ENCODE measurements around the gene ZNF341. TPM values are rescaled to one million over a fixed set of nuclear protein-coding genes. Genes with fewer than 3 reads are reported as not detected.
A peak's percentile ranks its signal among the peaks of the same experiment; 100 is the strongest.

The ZNF341 gene
- total RNA-seq, 4 donors from 2014 or later, result 2.5 to 13.5 (median 3.6) TPM

DNA sequence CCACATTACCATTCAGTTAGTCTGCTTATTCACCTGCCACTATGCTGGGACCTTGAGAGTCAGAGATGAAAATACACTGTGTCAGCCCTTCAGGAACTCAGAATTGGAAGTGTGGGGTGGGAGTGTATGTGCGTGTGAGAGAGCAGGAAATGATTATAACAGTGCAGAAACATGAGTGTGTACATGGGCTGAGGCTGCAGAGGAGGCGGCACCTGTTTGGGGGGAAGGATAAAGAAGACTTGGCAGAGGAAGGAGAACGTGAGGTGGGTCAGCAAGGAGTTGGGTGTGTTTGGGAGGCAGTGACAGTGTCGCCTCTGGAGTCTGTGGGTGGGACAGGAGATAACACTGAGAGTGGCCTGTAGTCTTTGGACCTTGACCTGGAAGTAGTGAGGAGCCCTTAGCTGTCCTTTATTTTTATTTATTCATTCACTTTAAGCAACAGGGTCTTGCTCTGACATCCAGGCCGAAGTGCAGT, 82.5 kb downstream of the ZNF341 start:
- peak overlapping the region in 2 of 4 donors; percentile 91 to 99 for H3K4me3 ChIP-seq
- peaks cover 0 to 55% (median 11%) of the 10 kb centered on the region in 4 donors for H3K4me1 ChIP-seq
- H3K9me3 ChIP-seq, result no peaks in the 10 kb centered on the region
- H3K27me3 ChIP-seq, result no peaks in the 10 kb centered on the region
- peak; percentile 33 to 57 for TF ChIP-seq POLR2A (IDR thresholded peaks at IDR 0.05)
- TF ChIP-seq, protein P1, sequence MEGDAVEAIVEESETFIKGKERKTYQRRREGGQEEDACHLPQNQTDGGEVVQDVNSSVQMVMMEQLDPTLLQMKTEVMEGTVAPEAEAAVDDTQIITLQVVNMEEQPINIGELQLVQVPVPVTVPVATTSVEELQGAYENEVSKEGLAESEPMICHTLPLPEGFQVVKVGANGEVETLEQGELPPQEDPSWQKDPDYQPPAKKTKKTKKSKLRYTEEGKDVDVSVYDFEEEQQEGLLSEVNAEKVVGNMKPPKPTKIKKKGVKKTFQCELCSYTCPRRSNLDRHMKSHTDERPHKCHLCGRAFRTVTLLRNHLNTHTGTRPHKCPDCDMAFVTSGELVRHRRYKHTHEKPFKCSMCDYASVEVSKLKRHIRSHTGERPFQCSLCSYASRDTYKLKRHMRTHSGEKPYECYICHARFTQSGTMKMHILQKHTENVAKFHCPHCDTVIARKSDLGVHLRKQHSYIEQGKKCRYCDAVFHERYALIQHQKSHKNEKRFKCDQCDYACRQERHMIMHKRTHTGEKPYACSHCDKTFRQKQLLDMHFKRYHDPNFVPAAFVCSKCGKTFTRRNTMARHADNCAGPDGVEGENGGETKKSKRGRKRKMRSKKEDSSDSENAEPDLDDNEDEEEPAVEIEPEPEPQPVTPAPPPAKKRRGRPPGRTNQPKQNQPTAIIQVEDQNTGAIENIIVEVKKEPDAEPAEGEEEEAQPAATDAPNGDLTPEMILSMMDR (IDR thresholded peaks at IDR 0.05), result no peak
- DNase-seq, result peak in 2 of 3 donors; percentile 73 to 79
- H3K36me3 ChIP-seq, result peaks cover 0 to 7% (median 0%) of the 10 kb centered on the region in 3 donors
- peak overlapping the region in 2 of 4 donors; percentile 98 to 99 for H3K27ac ChIP-seq

DNA sequence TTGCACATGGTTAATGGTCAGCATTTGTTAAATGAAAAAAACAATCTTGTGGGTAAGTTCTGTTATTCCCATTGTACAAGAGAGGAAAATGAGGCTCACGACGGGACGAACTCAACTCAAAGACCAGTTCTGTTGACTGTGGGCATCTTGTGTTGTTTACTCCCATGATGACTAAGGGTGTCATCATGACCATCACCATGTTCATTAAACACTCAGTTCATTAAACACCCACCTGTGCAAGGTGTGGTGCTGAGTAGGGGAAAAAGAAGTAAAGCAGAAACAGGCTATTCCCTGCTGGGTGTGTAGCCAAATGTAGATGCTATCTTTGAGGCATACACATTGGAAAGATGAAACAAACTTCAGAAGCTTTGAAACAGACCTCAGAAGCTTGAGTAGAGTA, 83.9 kb downstream of the ZNF341 start:
- no peak for TF ChIP-seq POLR2A (IDR thresholded peaks at IDR 0.05)
- TF ChIP-seq, protein P1 (IDR thresholded peaks at IDR 0.05), result no peak
- Histone ChIP-seq H3K4me1 (peaks cover 0 to 69% (median 11%) of the 10 kb centered on the region in 4 donors), H3K36me3 (peaks cover 0 to 7% (median 0%) of the 10 kb centered on the region in 3 donors)

DNA sequence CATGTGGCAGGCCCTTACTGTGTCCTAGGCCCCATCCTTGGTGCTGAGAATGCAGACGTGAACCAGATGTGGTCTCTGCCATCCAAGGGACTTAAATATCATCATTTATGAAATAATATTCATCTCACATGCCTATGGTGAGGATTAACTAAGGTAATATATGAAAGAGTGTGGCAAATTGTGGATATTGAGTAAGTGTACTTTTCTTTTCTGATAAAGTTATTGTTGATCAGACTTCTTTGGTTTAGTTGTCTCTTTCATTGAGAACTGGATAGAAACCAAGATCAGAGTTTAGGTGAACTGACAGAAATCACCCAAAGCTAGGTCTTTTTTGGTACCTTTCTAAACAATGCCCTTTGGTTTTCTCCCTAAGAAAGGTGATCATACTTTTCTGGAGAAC, 84.4 kb downstream of the ZNF341 start:
- peaks cover 0 to 73% (median 11%) of the 10 kb centered on the region in 4 donors for H3K4me1 ChIP-seq

More for the DNA sequence above, 83.9 kb downstream of the ZNF341 start:
- Histone ChIP-seq H3K27ac (no peak overlapping the region), H3K4me3 (no peak overlapping the region), H3K9me3 (no peaks in the 10 kb centered on the region), H3K27me3 (no peaks in the 10 kb centered on the region)
- DNase-seq, result no peak

DNA sequence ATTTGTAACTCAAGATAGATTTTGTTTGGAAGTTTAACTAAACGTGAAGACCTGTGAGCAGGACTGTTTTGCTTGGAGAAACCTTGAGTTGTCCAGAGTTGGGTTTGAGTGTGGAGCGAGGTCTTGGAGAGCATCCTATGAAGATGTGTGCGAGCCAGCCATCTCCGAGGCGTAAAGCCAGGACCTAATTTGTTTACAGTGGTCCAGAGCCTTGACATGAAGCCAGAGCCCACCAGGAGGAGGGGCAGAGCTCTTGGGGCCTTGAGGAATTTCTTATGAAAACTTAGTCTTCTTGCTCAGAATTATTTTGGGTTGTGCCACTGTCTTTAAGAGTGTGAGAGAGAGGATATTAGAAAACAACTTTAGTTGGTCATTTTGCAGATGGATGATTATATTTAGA, 85.6 kb downstream of the ZNF341 start:
- no peak for DNase-seq

More for the DNA sequence above, 84.4 kb downstream of the ZNF341 start:
- H3K4me3 ChIP-seq, result no peak overlapping the region
- no peak for DNase-seq
- no peak overlapping the region for H3K27ac ChIP-seq
- H3K36me3 ChIP-seq, result peaks cover 0 to 7% (median 0%) of the 10 kb centered on the region in 3 donors
- H3K27me3 ChIP-seq, result no peaks in the 10 kb centered on the region
- H3K9me3 ChIP-seq, result no peaks in the 10 kb centered on the region
- TF ChIP-seq, protein P1 (IDR thresholded peaks at IDR 0.05), result no peak
- TF ChIP-seq POLR2A (IDR thresholded peaks at IDR 0.05), result no peak

DNA sequence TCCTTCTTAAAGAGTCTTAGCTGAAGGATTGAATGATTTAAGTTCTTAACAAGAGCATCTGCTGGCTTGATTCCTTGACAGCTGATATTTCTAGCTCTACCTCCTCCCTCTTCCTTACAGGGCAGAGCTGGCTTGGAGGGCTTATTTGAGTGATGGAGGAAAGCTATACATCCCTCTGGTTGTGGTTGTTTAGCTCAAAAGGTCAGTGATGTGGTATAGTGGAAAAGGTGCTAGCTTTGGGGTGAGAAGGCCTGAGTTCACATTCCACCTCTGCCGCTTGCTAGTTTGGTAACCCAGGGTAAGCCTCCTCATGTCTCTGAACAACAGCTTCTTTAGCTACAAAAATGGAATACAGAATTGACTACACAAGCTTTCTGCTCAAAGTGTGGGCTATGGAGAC, 87.7 kb downstream of the ZNF341 start:
- peaks cover 0 to 73% (median 2%) of the 10 kb centered on the region in 4 donors for H3K4me1 ChIP-seq
- H3K4me3 ChIP-seq, result no peak overlapping the region
- DNase-seq, result no peak
- no peaks in the 10 kb centered on the region for H3K9me3 ChIP-seq
- H3K36me3 ChIP-seq, result peaks cover 0 to 7% (median 0%) of the 10 kb centered on the region in 3 donors
- H3K27me3 ChIP-seq, result no peaks in the 10 kb centered on the region
- TF ChIP-seq, protein P1 (IDR thresholded peaks at IDR 0.05), result no peak
- TF ChIP-seq POLR2A (IDR thresholded peaks at IDR 0.05), result no peak
- no peak overlapping the region for H3K27ac ChIP-seq

More for the DNA sequence above, 85.6 kb downstream of the ZNF341 start:
- peaks cover 0 to 7% (median 0%) of the 10 kb centered on the region in 3 donors for H3K36me3 ChIP-seq
- no peaks in the 10 kb centered on the region for H3K9me3 ChIP-seq
- no peak for TF ChIP-seq POLR2A (IDR thresholded peaks at IDR 0.05)
- TF ChIP-seq, protein P1 (IDR thresholded peaks at IDR 0.05), result no peak
- no peaks in the 10 kb centered on the region for H3K27me3 ChIP-seq
- no peak overlapping the region for H3K4me3 ChIP-seq
- H3K27ac ChIP-seq, result no peak overlapping the region
- peaks cover 0 to 74% (median 11%) of the 10 kb centered on the region in 4 donors for H3K4me1 ChIP-seq

All from Peyer's patch (tissue), 4 donors.